K562 treated with DMSO at 1 percent for 48 hours (cell line): Measurements from ENCODE around the gene SCGN. TPM values are rescaled to one million over a fixed set of nuclear protein-coding genes. Genes with fewer than 3 reads are reported as not detected.

Experiments used
- total RNA-seq: library from RNA; unstranded; fragments of 300-600 nt; gene quantifications from 2 replicates; pipeline ENCODE4 v1.2.3, GENCODE V29; 2022; ENCODE audit warnings: low replicate concordance; ENCODE audit errors: extremely low read depth

SCGN gene
- not detected in 2 replicates for total RNA-seq

GRCh38 chr6:25652007-25652515 lies at the start of gene SCGN:
Gene SCGN, plus strand, starts transcription at chr6:25652215. Its CDS starts 189 bp downstream, at chr6:25652404.

Other genes with a start within 250 kb of the SCGN start
- gene SLC17A4, start 102.5 kb downstream of the SCGN start, total RNA-seq: not detected in 2 replicates
- not detected in 2 replicates for gene SLC17A1, start 179.8 kb downstream of the SCGN start, total RNA-seq
- gene SLC17A3, start 222.0 kb downstream of the SCGN start, total RNA-seq: not detected in 2 replicates